Heart left ventricle (tissue), 16 donors: Measurements from ENCODE around the gene SBK1. TPM values are rescaled to one million over a fixed set of nuclear protein-coding genes. Genes with fewer than 3 reads are reported as not detected.

ENCODE experiments used
- ATAC-seq, 4 donors: fragments of 200-7000 bp; cut with Tn5 transposase; one replicate each; pipeline ENCODE4 v1.9.1; 2020 to 2022; ENCODE audit warnings: moderate library complexity in 4 of 4, mild to moderate bottlenecking in 3 of 4, moderate number of reproducible peaks in 1 of 4
- DNase-seq, 5 donors: peaks; one replicate each; pipeline ENCODE4 v3.0.0-alpha.2; 2020
- H3K27ac ChIP-seq, 12 donors: fragments of 200-600 bp; sonication (generic) in 4 of 12; one replicate each; pipeline versions ENCODE4 v1.5.0 to v1.8.0; 2016 to 2022; ENCODE audit warnings: mild to moderate bottlenecking in 2 of 12
- H3K27me3 ChIP-seq, 9 donors: fragments of 200-600 bp; sonication (generic) in 2 of 9; one replicate each; pipeline versions ENCODE4 v1.5.1 to v1.8.0; 2016 to 2022; ENCODE audit warnings: mild to moderate bottlenecking in 3 of 9
- H3K36me3 ChIP-seq, 9 donors: fragments of 200-600 bp; sonication (generic) in 2 of 9; one replicate each; pipeline versions ENCODE4 v1.5.0 to v1.8.0; 2018 to 2022; ENCODE audit warnings: mild to moderate bottlenecking in 2 of 9
- H3K4me1 ChIP-seq, 12 donors: fragments of 200-600 bp; sonication (generic) in 4 of 12; one replicate each; pipeline versions ENCODE4 v1.5.0 to v1.8.0; 2016 to 2022; ENCODE audit warnings: mild to moderate bottlenecking in 3 of 12
- H3K4me3 ChIP-seq, 12 donors: fragments of 200-600 bp; sonication (generic) in 4 of 12; one replicate each; pipeline versions ENCODE4 v1.5.0 to v1.8.0; 2017 to 2022; ENCODE audit warnings: mild to moderate bottlenecking in 9 of 12, moderate library complexity in 4 of 12
- H3K9me3 ChIP-seq, 12 donors: fragments of 200-600 bp; sonication (generic) in 4 of 12; one replicate each; pipeline versions ENCODE4 v1.5.0 to v1.8.0; 2016 to 2022; ENCODE audit warnings: mild to moderate bottlenecking in 1 of 12
- CTCF ChIP-seq, 12 donors: fragments of 200-600 bp; sonication (generic) in 4 of 12; IDR thresholded peaks; one replicate each; pipeline versions ENCODE4 v1.5.0 to v1.8.0; 2018 to 2022; ENCODE audit warnings: antibody characterized with exemption in 12 of 12, mild to moderate bottlenecking in 5 of 12
- POLR2A ChIP-seq, 2 donors: fragments of 450-650 bp; IDR thresholded peaks; one replicate each; pipeline ENCODE4 v1.6.1; 2017; ENCODE audit warnings: antibody characterized with exemption in 2 of 2, mild to moderate bottlenecking in 2 of 2, moderate library complexity in 2 of 2
- WGBS, 4 donors: extraction: QIAGEN DNeasy Blood & Tissue Kit in 2 of 4; methylation state at CpG; one replicate each; pipeline versions ENCODE4 v1.1.5 to v1.1.7; 2013 to 2018; 5-methylcytosine and 5-hydroxymethylcytosine counted together
- intact Hi-C, 10 donors: fragments of 100-400 bp; cut with DNase I; formaldehyde crosslinking; loops; one replicate each; pipeline versions ENCODE4 v1.11.1 to v1.14.2; 2022
- polyA plus RNA-seq, 2 donors: library from polyadenylated mRNA; stranded (reverse); fragments of 200-250 nt; gene quantifications; one replicate each; pipeline ENCODE4 v1.2.3, GENCODE V29; 2013
- total RNA-seq, 9 donors: library from RNA; depleted of rRNA in 2 of 9; stranded (reverse); fragments of >200 nt in 2 of 9; fragmentation: NEBNext Ultra II Directional in 3 of 9; extraction: Animal tissue kit (Norgen Biotek cat#: 25700) in 3 of 9; gene quantifications; one replicate each; pipeline versions ENCODE4 v1.1.0 to v1.2.4, GENCODE V29; 2016 to 2023
- donor health status: ischemic (EF 13 %, LVEDD 7.1; RV severe dilation, severe dysfunction).
- donor health status: healthy with polysubstance abuse.
- donor health status: DM: no; HTN: yes; CAD: no.
- donor health status: DM: no; HTN: no; CAD: no.
- donor health status: ischemic (EF 25% LVEDD 6.9; RV normal size, moderate dysfunction).
- donor health status: ischemic (EF 25% LVEDD 5.7; RV mildly dilated, moderate dysfunction).
- donor health status: healthy.
- donor health status: DM: yes; HTN: yes; CAD: no.
- donor health status: ischemic (EF 35%, LVEDD 5.7; RV mildly dilated, moderate dysfunction).
- donor health status: nonischemic (EF 11% LVEDD 7.7; RV severe dilation, severe dysfunction).
- donor health status: DM: yes; HTN: yes; CAD: no.
- donor health status: PGD.
- donor health status: ischemic (EF 29% LVEDD 5.4; RV normal size, mild dysfunction).
- donor health status: nonischemic (EF 23%, LVEDD 6.1; RV moderate dilation, normal function).

SBK1 gene
- total and polyA plus RNA-seq, 11 donors, result 0.69 to 6.1 (median 2.4) TPM

- no peak overlapping the region for H3K4me3 ChIP-seq
- no peak for TF ChIP-seq CTCF (IDR thresholded peaks at IDR 0.05)
- no peak for TF ChIP-seq POLR2A (IDR thresholded peaks at IDR 0.05)
- H3K27me3 ChIP-seq, result no peaks in the 10 kb centered on the region
- intact Hi-C loops, result no loop called here
- H3K27ac ChIP-seq, result no peak overlapping the region
- no peaks in the 10 kb centered on the region for H3K9me3 ChIP-seq
- DNase-seq, result peak in 3 of 5 donors; percentile 27 to 64 (median 62)
- WGBS, 4 donors, result 20 to 39% (median 34%) methylated on average over 3 to 8 of the region's 8 CpGs
- H3K36me3 ChIP-seq, result no peaks in the 10 kb centered on the region
- ATAC-seq, result peak in 3 of 4 donors; percentile 44 to 55 (median 47)
- H3K4me1 ChIP-seq, result peaks cover 0 to 10% (median 2%) of the 10 kb centered on the region in 12 donors
Observed at GRCh38 chr16:28304214-28304613, 11.9 kb downstream of the SBK1 start.

GRCh38 chr16:28307936-28308335 lies 15.6 kb downstream of the SBK1 start:
- no peaks in the 10 kb centered on the region for H3K27me3 ChIP-seq
- no peak for ATAC-seq
- peaks cover 0 to 15% (median 0%) of the 10 kb centered on the region in 12 donors for H3K4me1 ChIP-seq
- H3K9me3 ChIP-seq, result no peaks in the 10 kb centered on the region
- 50 to 68% (median 67%) methylated on average over 5 of the region's 5 CpGs for WGBS, 4 donors
- H3K36me3 ChIP-seq, result no peaks in the 10 kb centered on the region
- H3K4me3 ChIP-seq, result no peak overlapping the region
- DNase-seq, result no peak
- no peak overlapping the region for H3K27ac ChIP-seq
- TF ChIP-seq POLR2A (IDR thresholded peaks at IDR 0.05) (no peak), CTCF (IDR thresholded peaks at IDR 0.05) (no peak)
- intact Hi-C loops, result no loop called here

GRCh38 chr16:28308794-28309584 lies 16.7 kb downstream of the SBK1 start:
- H3K27ac ChIP-seq, result peak overlapping the region in 1 of 12 donors; percentile 55
- ATAC-seq (peak; percentile 40 to 80 (median 69)), DNase-seq (peak in 2 of 5 donors; percentile 31 to 67)
- TF ChIP-seq POLR2A (IDR thresholded peaks at IDR 0.05) (no peak), CTCF (IDR thresholded peaks at IDR 0.05) (no peak)
- intact Hi-C loops, result no loop called here
- peaks cover 0 to 15% (median 0%) of the 10 kb centered on the region in 12 donors for H3K4me1 ChIP-seq
- no peak overlapping the region for H3K4me3 ChIP-seq
- H3K36me3 ChIP-seq, result no peaks in the 10 kb centered on the region
- H3K9me3 ChIP-seq, result no peaks in the 10 kb centered on the region
- no peaks in the 10 kb centered on the region for H3K27me3 ChIP-seq
- WGBS, 4 donors, result 61 to 74% (median 70%) methylated on average over 14 of the region's 14 CpGs

GRCh38 chr16:28309811-28310311 lies 17.5 kb downstream of the SBK1 start:
- Histone ChIP-seq H3K27ac (peak overlapping the region in 2 of 12 donors; percentile 6 to 75), H3K36me3 (no peaks in the 10 kb centered on the region), H3K27me3 (no peaks in the 10 kb centered on the region), H3K4me3 (no peak overlapping the region), H3K4me1 (peaks cover 0 to 15% (median 0%) of the 10 kb centered on the region in 12 donors), H3K9me3 (no peaks in the 10 kb centered on the region)
- DNase-seq (peak in 3 of 5 donors; percentile 27 to 74 (median 49)), ATAC-seq (peak; percentile 64 to 80 (median 78))
- 37 to 60% (median 51%) methylated on average over 15 to 20 of the region's 20 CpGs for WGBS, 4 donors
- intact Hi-C loops, result loop anchor here in 1 of 10 donors (10.0 kb wide), 1 partner anchor 295 kb away; no protein-coding TSS in a partner anchor
- no peak for TF ChIP-seq POLR2A (IDR thresholded peaks at IDR 0.05)
- no peak for TF ChIP-seq CTCF (IDR thresholded peaks at IDR 0.05)
